GM23338 (cell line): ENCODE data around the gene AGPAT3. TPM values are rescaled to one million over a fixed set of nuclear protein-coding genes. Genes with fewer than 3 reads are reported as not detected.

Experiments
- ATAC-seq: fragments of 200-7000 bp; cut with Tn5 transposase; 3 replicates; pipeline ENCODE4 v1.9.1; 2020
- DNase-seq: peaks from one replicate; pipeline ENCODE4 v3.0.0-alpha.2; 2015; ENCODE audit warnings: low spot score
- H2AFZ ChIP-seq: fragments of 200-600 bp; sonication (generic); 2 replicates; pipeline ENCODE4 v1.8.0; 2016; ENCODE audit warnings: antibody characterized with exemption, mild to moderate bottlenecking, moderate library complexity
- H3F3A ChIP-seq: fragments of 200-600 bp; sonication (generic); replicated peaks from 2 replicates; pipeline ENCODE4 v1.8.0; 2017; ENCODE audit warnings: antibody characterized with exemption, mixed run types, low read depth
- H3K27ac ChIP-seq: fragments of 200-600 bp; sonication (generic); 2 replicates; pipeline ENCODE4 v1.6.1; 2016; ENCODE audit warnings: low read depth
- H3K27me3 ChIP-seq: fragments of 200-600 bp; sonication (generic); 2 replicates; pipeline ENCODE4 v1.8.0; 2016; ENCODE audit warnings: mild to moderate bottlenecking, mixed run types, moderate library complexity; ENCODE audit not compliant: insufficient read depth
- H3K36me3 ChIP-seq: fragments of 200-600 bp; sonication (generic); 2 replicates; pipeline ENCODE4 v1.8.0; 2016; ENCODE audit warnings: mild to moderate bottlenecking; ENCODE audit not compliant: insufficient read depth
- H3K4me1 ChIP-seq: fragments of 200-600 bp; sonication (generic); 2 replicates; pipeline ENCODE4 v1.8.0; 2016; ENCODE audit warnings: mild to moderate bottlenecking, moderate library complexity; ENCODE audit not compliant: insufficient read depth
- H3K4me2 ChIP-seq: fragments of 200-600 bp; sonication (generic); 2 replicates; pipeline ENCODE4 v1.7.1; 2017; ENCODE audit warnings: mixed run types
- H3K4me3 ChIP-seq: fragments of 200-600 bp; sonication (generic); 2 replicates; pipeline ENCODE4 v1.6.1; 2016; ENCODE audit warnings: mixed run types
- H3K79me2 ChIP-seq: fragments of 200-600 bp; sonication (generic); replicated peaks from 2 replicates; pipeline ENCODE4 v1.8.0; 2017; ENCODE audit warnings: mild to moderate bottlenecking; ENCODE audit not compliant: insufficient read depth
- H3K9me2 ChIP-seq: fragments of 200-600 bp; sonication (generic); 2 replicates; pipeline ENCODE4 v1.8.0; 2017; ENCODE audit not compliant: insufficient read depth
- H4K20me1 ChIP-seq: fragments of 200-600 bp; sonication (generic); replicated peaks from 2 replicates; pipeline ENCODE4 v1.8.0; 2017; ENCODE audit warnings: mild to moderate bottlenecking; ENCODE audit not compliant: insufficient read depth
- H3K27ac Mint-ChIP-seq: 2 replicates; pipeline ENCODE4 v1.8.0; 2020; ENCODE audit warnings: inconsistent platforms, mild to moderate bottlenecking, moderate library complexity, mixed read lengths
- H3K27me3 Mint-ChIP-seq: 3 replicates; pipeline ENCODE4 v1.8.0; 2022; ENCODE audit warnings: low read depth, mild to moderate bottlenecking, moderate library complexity, mixed read lengths, inconsistent platforms; ENCODE audit not compliant: insufficient read depth, poor library complexity
- H3K36me3 Mint-ChIP-seq: 3 replicates; pipeline ENCODE4 v1.8.0; 2021; ENCODE audit warnings: low read depth, mild to moderate bottlenecking, inconsistent platforms, moderate library complexity, mixed read lengths
- H3K4me1 Mint-ChIP-seq: 3 replicates; pipeline ENCODE4 v1.8.0; 2020; ENCODE audit warnings: mild to moderate bottlenecking, inconsistent platforms, mixed read lengths
- H3K4me3 Mint-ChIP-seq: 3 replicates; pipeline ENCODE4 v1.8.0; 2021; ENCODE audit warnings: moderate library complexity, mild to moderate bottlenecking, inconsistent platforms, mixed read lengths
- H3K9me3 Mint-ChIP-seq: 3 replicates; pipeline ENCODE4 v1.8.0; 2020; ENCODE audit warnings: moderate library complexity, mild to moderate bottlenecking, inconsistent platforms, mixed read lengths
- CREB1 ChIP-seq: fragments of 250-450 bp; sonication (Bioruptor Pico); IDR thresholded peaks from 2 replicates; pipeline ENCODE4 v1.5.0; 2020; ENCODE audit warnings: low read depth, mild to moderate bottlenecking, moderate library complexity
- EZH2 ChIP-seq: fragments of 200-600 bp; sonication (generic); IDR thresholded peaks from one replicate; pipeline ENCODE4 v1.8.0; 2017; ENCODE audit warnings: antibody characterized with exemption, mild to moderate bottlenecking, low read depth; ENCODE audit not compliant: unreplicated experiment
- EZH2phosphoT487 ChIP-seq: fragments of 200-600 bp; sonication (generic); IDR thresholded peaks from one replicate; pipeline ENCODE4 v1.8.1; 2018; ENCODE audit warnings: antibody characterized with exemption; ENCODE audit not compliant: unreplicated experiment
- JUNB ChIP-seq: IDR thresholded peaks from one replicate; pipeline ENCODE4 v1.6.1; 2016; ENCODE audit warnings: antibody characterized with exemption; ENCODE audit not compliant: unreplicated experiment
- POLR2AphosphoS5 ChIP-seq: IDR thresholded peaks from 2 replicates; pipeline ENCODE4 v1.6.1; 2016; ENCODE audit warnings: antibody characterized with exemption, low read depth
- STAT1 ChIP-seq: IDR thresholded peaks from one replicate; pipeline ENCODE4 v1.6.1; 2016; ENCODE audit warnings: antibody characterized with exemption; ENCODE audit not compliant: unreplicated experiment
- ZNF331 ChIP-seq: fragments of 250-450 bp; sonication (Bioruptor Pico); IDR thresholded peaks from 2 replicates; pipeline ENCODE4 v1.5.0; 2020; ENCODE audit warnings: low read depth, mild to moderate bottlenecking, moderate library complexity
- polyA plus RNA-seq: library from polyadenylated mRNA; unstranded; fragments of >200 nt; fragmentation: Nextera tagmentation; extraction: Ambion mirVana; gene quantifications from 2 replicates; pipeline ENCODE4 v1.2.1, GENCODE V29; 2016
- total RNA-seq: library from RNA; depleted of rRNA; stranded (reverse); fragments of >200 nt; shearing (Covaris generic); gene quantifications from 2 replicates; pipeline ENCODE4 v1.2.3, GENCODE V29; 2014
- TF ChIP-seq, protein P1 (sequence below): IDR thresholded peaks from 2 replicates; pipeline ENCODE4 v1.6.1; 2016; ENCODE audit warnings: antibody characterized with exemption

The AGPAT3 gene
- total and polyA plus RNA-seq, 2 experiments from 2014 or later = 2.1 to 6.1 TPM

DNA sequence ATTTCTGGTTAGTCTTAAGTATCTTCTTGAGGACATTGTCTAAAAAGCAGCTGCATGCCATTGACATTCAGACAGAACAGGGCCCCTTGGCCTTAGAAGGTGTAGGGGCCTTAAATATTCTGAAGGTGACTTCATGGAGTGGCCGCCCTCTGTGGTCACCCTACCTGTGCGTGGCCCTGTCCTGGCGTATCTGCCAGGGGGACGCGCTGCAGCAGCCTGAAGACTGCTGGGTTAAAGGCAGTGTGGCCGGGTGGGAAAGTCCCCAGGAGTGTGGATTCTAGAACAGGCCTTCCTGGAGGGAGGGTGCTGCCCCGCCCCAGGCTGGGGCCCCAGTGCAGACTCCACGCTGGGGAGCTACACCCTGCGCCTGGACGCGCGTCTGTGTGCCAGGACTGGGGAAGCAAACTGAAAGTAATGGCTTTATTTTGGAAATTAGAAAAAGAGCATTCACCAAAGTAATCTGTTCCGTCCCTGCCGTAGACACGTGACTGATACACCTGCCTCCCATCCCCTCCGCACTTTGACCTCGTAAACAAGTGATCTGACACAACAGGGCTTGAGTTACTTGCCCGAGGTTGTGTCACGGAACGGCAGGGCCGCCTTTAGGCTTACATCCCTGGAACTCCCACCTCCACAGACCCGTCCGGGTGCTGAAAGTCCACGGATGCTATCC lies 1.8 kb downstream of the AGPAT3 start:
- Histone ChIP-seq H3K4me1 (peaks cover 10% of the 10 kb centered on the region), H3K4me2 (peak overlapping the region; percentile 76), H3K36me3 (no peaks in the 10 kb centered on the region), H3K4me3 (peak overlapping the region; percentile 60), H2AFZ (no peak overlapping the region), H4K20me1 (no peaks in the 10 kb centered on the region), H3K9me2 (no peaks in the 10 kb centered on the region), H3K79me2 (no peaks in the 10 kb centered on the region), H3K27ac (no peak overlapping the region), H3K27me3 (peaks cover 30% of the 10 kb centered on the region), H3F3A (peaks cover 12% of the 10 kb centered on the region; the same call in 1 of the 2 replicates)
- H3K9me3 Mint-ChIP-seq = no peaks in the 10 kb centered on the region
- H3K4me1 Mint-ChIP-seq = peaks cover 17% of the 10 kb centered on the region
- peak overlapping the region; percentile 64 for H3K4me3 Mint-ChIP-seq
- no peaks in the 10 kb centered on the region for H3K36me3 Mint-ChIP-seq
- peak; percentile 9 for ATAC-seq
- no peak for DNase-seq
- no peak for TF ChIP-seq EZH2
- H3K27me3 Mint-ChIP-seq = peaks cover 23% of the 10 kb centered on the region
- no peak overlapping the region for H3K27ac Mint-ChIP-seq

DNA sequence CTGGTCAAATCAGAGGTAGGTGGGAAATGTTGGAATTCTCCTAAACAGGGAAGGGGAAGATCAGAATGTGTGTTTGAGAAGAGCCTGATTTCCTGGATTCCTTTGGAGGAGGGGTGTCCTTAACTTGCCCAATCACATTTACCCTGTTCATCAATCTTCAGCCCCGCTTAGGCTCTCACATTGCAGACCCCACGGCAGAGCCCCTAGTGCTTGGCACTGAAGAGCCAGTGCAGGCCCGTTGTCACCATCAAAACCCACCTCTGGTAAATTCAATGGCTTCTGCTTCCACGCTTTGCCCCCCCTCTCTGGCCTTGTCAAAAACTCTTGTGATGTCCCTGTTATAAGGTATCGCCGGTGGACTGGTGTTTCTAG lies 2.3 kb downstream of the AGPAT3 start:
- peaks cover 23% of the 10 kb centered on the region for H3K27me3 Mint-ChIP-seq
- peak overlapping the region; percentile 76 for H3K4me2 ChIP-seq
- peaks cover 12% of the 10 kb centered on the region; the same call in 1 of the 2 replicates for H3F3A ChIP-seq
- peaks cover 30% of the 10 kb centered on the region for H3K27me3 ChIP-seq
- DNase-seq (peak; percentile 27), ATAC-seq (no peak)
- no peak for TF ChIP-seq STAT1
- no peak overlapping the region for H3K4me3 ChIP-seq
- H3K9me2 ChIP-seq = no peaks in the 10 kb centered on the region
- no peaks in the 10 kb centered on the region for H3K36me3 ChIP-seq
- peaks cover 10% of the 10 kb centered on the region for H3K4me1 ChIP-seq
- no peak overlapping the region for H3K27ac Mint-ChIP-seq
- no peaks in the 10 kb centered on the region for H3K36me3 Mint-ChIP-seq
- H2AFZ ChIP-seq = no peak overlapping the region
- H3K4me1 Mint-ChIP-seq = peaks cover 17% of the 10 kb centered on the region
- H4K20me1 ChIP-seq = no peaks in the 10 kb centered on the region
- H3K27ac ChIP-seq = no peak overlapping the region
- H3K4me3 Mint-ChIP-seq = peak overlapping the region; percentile 48; the same call in 1 of the 3 replicates
- H3K9me3 Mint-ChIP-seq = no peaks in the 10 kb centered on the region
- H3K79me2 ChIP-seq = no peaks in the 10 kb centered on the region

DNA sequence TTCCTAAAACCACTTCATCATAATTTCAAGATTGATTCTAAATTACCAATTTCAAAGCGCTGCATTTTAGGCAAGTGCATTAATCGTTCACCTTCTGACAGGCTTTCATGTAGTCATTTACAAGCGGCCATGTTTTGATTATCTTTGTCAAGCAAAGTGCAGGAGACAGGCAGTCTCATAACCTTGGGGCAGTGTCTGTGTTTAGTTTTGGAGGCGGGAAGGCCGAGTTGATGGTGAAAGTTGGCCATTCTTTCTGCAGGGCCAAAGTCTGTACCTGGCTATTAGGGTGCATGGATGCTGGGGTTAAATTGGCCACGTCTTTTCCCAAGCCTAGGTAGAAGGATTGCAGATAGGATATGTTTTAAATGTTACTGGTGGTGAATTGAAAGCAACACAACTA lies 2.9 kb downstream of the AGPAT3 start:
- no peaks in the 10 kb centered on the region for H3K36me3 Mint-ChIP-seq
- H3K27ac ChIP-seq = no peak overlapping the region
- H3K27me3 Mint-ChIP-seq = peaks cover 21% of the 10 kb centered on the region
- H4K20me1 ChIP-seq = no peaks in the 10 kb centered on the region
- no peak overlapping the region for H3K4me3 ChIP-seq
- DNase-seq (no peak), ATAC-seq (no peak)
- H3K79me2 ChIP-seq = no peaks in the 10 kb centered on the region
- H3K27ac Mint-ChIP-seq = no peak overlapping the region
- H3K4me2 ChIP-seq = no peak overlapping the region
- H3K27me3 ChIP-seq = peaks cover 30% of the 10 kb centered on the region
- H3K4me1 ChIP-seq = peaks cover 10% of the 10 kb centered on the region
- no peaks in the 10 kb centered on the region for H3K36me3 ChIP-seq
- H2AFZ ChIP-seq = no peak overlapping the region
- no peaks in the 10 kb centered on the region for H3K9me3 Mint-ChIP-seq
- H3F3A ChIP-seq = peaks cover 12% of the 10 kb centered on the region; the same call in 1 of the 2 replicates
- TF ChIP-seq CREB1 (no peak), POLR2AphosphoS5 (no peak), EZH2phosphoT487 (no peak), JUNB (no peak), ZNF331 (CRISPR knock-in tag) (no peak)
- TF ChIP-seq, protein P1, sequence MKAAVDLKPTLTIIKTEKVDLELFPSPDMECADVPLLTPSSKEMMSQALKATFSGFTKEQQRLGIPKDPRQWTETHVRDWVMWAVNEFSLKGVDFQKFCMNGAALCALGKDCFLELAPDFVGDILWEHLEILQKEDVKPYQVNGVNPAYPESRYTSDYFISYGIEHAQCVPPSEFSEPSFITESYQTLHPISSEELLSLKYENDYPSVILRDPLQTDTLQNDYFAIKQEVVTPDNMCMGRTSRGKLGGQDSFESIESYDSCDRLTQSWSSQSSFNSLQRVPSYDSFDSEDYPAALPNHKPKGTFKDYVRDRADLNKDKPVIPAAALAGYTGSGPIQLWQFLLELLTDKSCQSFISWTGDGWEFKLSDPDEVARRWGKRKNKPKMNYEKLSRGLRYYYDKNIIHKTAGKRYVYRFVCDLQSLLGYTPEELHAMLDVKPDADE = no peak
- H3K9me2 ChIP-seq = no peaks in the 10 kb centered on the region
- peaks cover 17% of the 10 kb centered on the region for H3K4me1 Mint-ChIP-seq
- H3K4me3 Mint-ChIP-seq = no peak overlapping the region
